Right atrium auricular region (tissue), 2 donors: ENCODE data around the gene BEND6. TPM values are rescaled to one million over a fixed set of nuclear protein-coding genes. Genes with fewer than 3 reads are reported as not detected.

Experiments used
- DNase-seq: peaks from one replicate; pipeline ENCODE4 v3.0.0-alpha.2; 2019; ENCODE audit warnings: low spot score
- H3K27ac ChIP-seq, 2 donors: fragments of 200-600 bp; sonication (generic); 1 replicate in 1 of 2; 2 replicates in 1 of 2; pipeline ENCODE4 v1.5.1; 2016 to 2019
- H3K27me3 ChIP-seq, 2 donors: fragments of 200-600 bp; sonication (generic); one replicate each; pipeline versions ENCODE4 v1.5.1 to v1.6.0; 2017 to 2019
- H3K36me3 ChIP-seq: fragments of 200-600 bp; sonication (generic); one replicate; pipeline ENCODE4 v1.5.1; 2016
- H3K4me1 ChIP-seq, 2 donors: fragments of 200-600 bp; sonication (generic); one replicate each; pipeline versions ENCODE4 v1.5.1 to v1.6.0; 2017 to 2019
- H3K4me3 ChIP-seq, 2 donors: fragments of 200-600 bp; sonication (generic); 1 replicate in 1 of 2; 2 replicates in 1 of 2; pipeline ENCODE4 v1.5.1; 2017 to 2019; ENCODE audit warnings: mild to moderate bottlenecking in 1 of 2, moderate library complexity in 1 of 2
- H3K9me3 ChIP-seq, 2 donors: fragments of 200-600 bp; sonication (generic); one replicate each; pipeline ENCODE4 v1.5.1; 2019
- CTCF ChIP-seq, 2 donors: fragments of 200-600 bp; sonication (generic); IDR thresholded peaks; one replicate each; pipeline ENCODE4 v1.5.1; 2019; ENCODE audit warnings: antibody characterized with exemption in 2 of 2
- total RNA-seq, 2 donors: library from RNA; depleted of rRNA; stranded (reverse); fragments of >200 nt; gene quantifications; one replicate each; pipeline ENCODE4 v1.1.0, GENCODE V29; 2016

BEND6 gene
- total RNA-seq, 2 donors from 2014 or later = 0.43 to 5.9 TPM

GRCh38 chr6:56959094-56959493 is 4.2 kb downstream of the BEND6 start:
- H3K36me3 ChIP-seq = no peaks in the 10 kb centered on the region
- no peak overlapping the region for H3K4me3 ChIP-seq
- no peaks in the 10 kb centered on the region for H3K9me3 ChIP-seq
- H3K27me3 ChIP-seq = no peaks in the 10 kb centered on the region
- H3K4me1 ChIP-seq = peaks cover 0 to 12% of the 10 kb centered on the region in 2 donors
- no peak for TF ChIP-seq CTCF (IDR thresholded peaks at IDR 0.05)
- no peak for DNase-seq
- no peak overlapping the region for H3K27ac ChIP-seq

GRCh38 chr6:56959938-56960337 is 5.0 kb downstream of the BEND6 start:
- TF ChIP-seq CTCF (IDR thresholded peaks at IDR 0.05) = no peak
- peaks cover 0 to 9% of the 10 kb centered on the region in 2 donors for H3K4me1 ChIP-seq
- H3K9me3 ChIP-seq = no peaks in the 10 kb centered on the region

GRCh38 chr6:56961151-56961550 is 6.2 kb downstream of the BEND6 start:
- TF ChIP-seq CTCF (IDR thresholded peaks at IDR 0.05) = no peak
- Histone ChIP-seq H3K36me3 (no peaks in the 10 kb centered on the region), H3K27me3 (no peaks in the 10 kb centered on the region), H3K4me3 (no peak overlapping the region), H3K9me3 (no peaks in the 10 kb centered on the region), H3K27ac (no peak overlapping the region), H3K4me1 (peaks cover 0 to 1% of the 10 kb centered on the region in 2 donors)
- no peak for DNase-seq

More at GRCh38 chr6:56959938-56960337, 5.0 kb downstream of the BEND6 start:
- DNase-seq = no peak
- Histone ChIP-seq H3K27me3 (no peaks in the 10 kb centered on the region), H3K36me3 (no peaks in the 10 kb centered on the region), H3K27ac (no peak overlapping the region), H3K4me3 (no peak overlapping the region)

GRCh38 chr6:56962441-56962840 is 7.5 kb downstream of the BEND6 start:
- Histone ChIP-seq H3K27ac (no peak overlapping the region), H3K36me3 (no peaks in the 10 kb centered on the region), H3K27me3 (no peaks in the 10 kb centered on the region), H3K9me3 (no peaks in the 10 kb centered on the region), H3K4me1 (no peaks in the 10 kb centered on the region), H3K4me3 (no peak overlapping the region)
- no peak for DNase-seq
- TF ChIP-seq CTCF (IDR thresholded peaks at IDR 0.05) = no peak

- Histone ChIP-seq H3K36me3 (no peaks in the 10 kb centered on the region), H3K4me1 (no peaks in the 10 kb centered on the region), H3K27ac (no peak overlapping the region), H3K4me3 (no peak overlapping the region), H3K27me3 (no peaks in the 10 kb centered on the region), H3K9me3 (no peaks in the 10 kb centered on the region)
- no peak for TF ChIP-seq CTCF (IDR thresholded peaks at IDR 0.05)
- DNase-seq = no peak
Measured at GRCh38 chr6:56963043-56963442, 8.1 kb downstream of the BEND6 start.

GRCh38 chr6:56963793-56964192 is 8.9 kb downstream of the BEND6 start:
- H3K36me3 ChIP-seq = no peaks in the 10 kb centered on the region
- no peaks in the 10 kb centered on the region for H3K27me3 ChIP-seq
- H3K9me3 ChIP-seq = no peaks in the 10 kb centered on the region
- H3K4me1 ChIP-seq = no peaks in the 10 kb centered on the region
- no peak overlapping the region for H3K27ac ChIP-seq
- no peak overlapping the region for H3K4me3 ChIP-seq
- TF ChIP-seq CTCF (IDR thresholded peaks at IDR 0.05) = no peak
- no peak for DNase-seq
